C4-2B (cell line): ENCODE results near the gene TMEM38A.

ENCODE experiments used
- ZFX ChIP-seq: fragments of 450-650 bp; IDR thresholded peaks from 2 replicates; pipeline ENCODE4 v1.6.1; 2017
- TF ChIP-seq, protein P1 (sequence below): fragments of 450-650 bp; conservative IDR thresholded peaks from 2 replicates; pipeline ENCODE4 v1.5.1; 2017; ENCODE audit warnings: mild to moderate bottlenecking

- TF ChIP-seq, protein P1, sequence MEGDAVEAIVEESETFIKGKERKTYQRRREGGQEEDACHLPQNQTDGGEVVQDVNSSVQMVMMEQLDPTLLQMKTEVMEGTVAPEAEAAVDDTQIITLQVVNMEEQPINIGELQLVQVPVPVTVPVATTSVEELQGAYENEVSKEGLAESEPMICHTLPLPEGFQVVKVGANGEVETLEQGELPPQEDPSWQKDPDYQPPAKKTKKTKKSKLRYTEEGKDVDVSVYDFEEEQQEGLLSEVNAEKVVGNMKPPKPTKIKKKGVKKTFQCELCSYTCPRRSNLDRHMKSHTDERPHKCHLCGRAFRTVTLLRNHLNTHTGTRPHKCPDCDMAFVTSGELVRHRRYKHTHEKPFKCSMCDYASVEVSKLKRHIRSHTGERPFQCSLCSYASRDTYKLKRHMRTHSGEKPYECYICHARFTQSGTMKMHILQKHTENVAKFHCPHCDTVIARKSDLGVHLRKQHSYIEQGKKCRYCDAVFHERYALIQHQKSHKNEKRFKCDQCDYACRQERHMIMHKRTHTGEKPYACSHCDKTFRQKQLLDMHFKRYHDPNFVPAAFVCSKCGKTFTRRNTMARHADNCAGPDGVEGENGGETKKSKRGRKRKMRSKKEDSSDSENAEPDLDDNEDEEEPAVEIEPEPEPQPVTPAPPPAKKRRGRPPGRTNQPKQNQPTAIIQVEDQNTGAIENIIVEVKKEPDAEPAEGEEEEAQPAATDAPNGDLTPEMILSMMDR: no peak
- TF ChIP-seq ZFX: no peak
Measured at GRCh38 chr19:16698914-16699313, 38.0 kb downstream of the TMEM38A start.
